ENCODE data around the gene FAM50B. TPM values are rescaled to one million over a fixed set of nuclear protein-coding genes. Genes with fewer than 3 reads are reported as not detected.

Gene FAM50B
- total RNA-seq, 1 donor from 2014 or later: 0.70 TPM

DNA sequence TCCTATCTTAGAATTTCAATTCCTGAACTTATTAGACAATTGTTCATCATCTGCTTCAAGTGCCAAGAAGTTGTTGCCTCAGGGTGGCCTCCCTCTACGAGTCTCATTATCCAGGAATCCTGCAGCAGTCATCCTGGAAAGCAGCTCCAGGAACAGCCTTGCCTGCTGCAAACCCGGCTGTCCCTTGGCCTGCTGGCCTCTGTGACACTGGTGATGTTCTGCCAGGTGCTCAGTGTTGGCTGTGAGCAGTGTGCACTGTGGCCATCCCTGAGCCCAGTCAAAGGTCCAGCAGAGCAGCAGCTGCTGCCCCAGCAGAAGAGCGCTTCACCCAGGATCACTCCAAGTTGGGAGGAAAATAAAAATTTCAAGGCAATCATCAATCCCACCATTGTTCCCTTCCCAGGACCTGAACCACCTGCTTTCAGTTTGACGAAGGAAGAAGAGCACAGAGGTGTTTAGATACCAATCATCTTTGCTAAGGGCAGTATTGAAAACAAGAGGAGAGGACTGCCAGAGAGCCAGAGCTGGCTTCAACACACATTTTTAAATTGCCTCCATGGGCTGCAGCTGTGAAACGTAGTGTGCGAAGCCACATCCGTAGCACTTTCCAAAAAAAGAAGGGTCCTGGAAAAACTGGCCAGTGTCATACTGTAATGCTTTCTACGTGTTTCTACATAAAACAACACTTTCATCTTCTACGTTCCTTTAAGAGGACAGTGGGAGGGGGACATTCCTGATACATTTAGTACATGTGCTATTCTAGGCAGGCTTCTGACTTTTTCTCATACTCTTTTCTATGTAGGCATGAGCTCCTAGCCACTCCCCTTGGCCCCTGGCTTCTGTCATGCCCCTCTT is 7.2 kb upstream of the FAM50B start:
- Mint-ChIP-seq H3K36me3 (ENCODE audit: unreplicated experiment) (no peaks in the 10 kb centered on the region), H3K4me1 (ENCODE audit: unreplicated experiment) (peaks cover 64% of the 10 kb centered on the region), H3K4me3 (ENCODE audit: unreplicated experiment) (peak overlapping the region; percentile 19), H3K27me3 (ENCODE audit: unreplicated experiment) (no peaks in the 10 kb centered on the region), H3K9me3 (ENCODE audit: unreplicated experiment) (no peaks in the 10 kb centered on the region), H3K27ac (ENCODE audit: unreplicated experiment) (peak overlapping the region; percentile 91)
- DNase-seq (ENCODE audit: extremely low spot score, unreplicated experiment): peak; percentile 75
- TF ChIP-seq CTCF (IDR thresholded peaks at IDR 0.05): no peak

DNA sequence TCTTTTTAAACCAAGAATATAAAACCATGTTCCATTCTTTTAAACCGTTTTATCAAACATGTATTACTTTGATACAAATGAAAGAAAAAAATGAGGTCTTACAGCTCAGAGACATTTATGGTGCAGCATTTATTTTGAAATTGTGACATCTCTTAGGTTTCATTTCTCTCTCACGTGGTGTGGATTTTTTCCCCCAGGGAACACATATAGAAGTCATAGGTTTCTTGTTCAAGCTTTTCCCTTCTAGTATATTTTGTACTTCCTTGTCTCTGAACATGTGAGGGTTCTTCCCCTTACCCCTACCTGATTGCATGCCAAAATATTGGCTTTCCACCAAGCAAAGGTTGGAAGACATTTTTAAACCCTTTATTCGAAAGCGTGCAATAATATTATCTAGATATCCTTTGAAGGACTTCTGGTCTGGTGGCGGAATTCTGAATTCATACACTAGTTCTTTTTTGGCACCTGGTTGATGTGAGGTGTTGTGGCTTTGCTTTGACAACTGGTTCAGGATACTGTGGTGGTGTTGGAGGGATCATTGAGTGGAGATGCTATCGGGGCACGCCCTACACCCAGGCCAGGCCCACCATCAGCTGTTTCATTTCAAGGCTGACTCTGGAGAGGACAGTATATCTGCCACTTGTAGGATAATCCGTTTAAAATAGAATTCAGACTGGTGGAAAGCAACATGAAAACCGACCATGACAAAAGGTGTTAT is 5.6 kb upstream of the FAM50B start:
- Mint-ChIP-seq H3K4me1 (ENCODE audit: unreplicated experiment) (peaks cover 70% of the 10 kb centered on the region), H3K27ac (ENCODE audit: unreplicated experiment) (peak overlapping the region; percentile 91), H3K36me3 (ENCODE audit: unreplicated experiment) (no peaks in the 10 kb centered on the region), H3K9me3 (ENCODE audit: unreplicated experiment) (no peaks in the 10 kb centered on the region), H3K4me3 (ENCODE audit: unreplicated experiment) (peak overlapping the region; percentile 19), H3K27me3 (ENCODE audit: unreplicated experiment) (no peaks in the 10 kb centered on the region)
- peak; percentile 44 for DNase-seq (ENCODE audit: extremely low spot score, unreplicated experiment)
- no peak for TF ChIP-seq CTCF (IDR thresholded peaks at IDR 0.05)

DNA sequence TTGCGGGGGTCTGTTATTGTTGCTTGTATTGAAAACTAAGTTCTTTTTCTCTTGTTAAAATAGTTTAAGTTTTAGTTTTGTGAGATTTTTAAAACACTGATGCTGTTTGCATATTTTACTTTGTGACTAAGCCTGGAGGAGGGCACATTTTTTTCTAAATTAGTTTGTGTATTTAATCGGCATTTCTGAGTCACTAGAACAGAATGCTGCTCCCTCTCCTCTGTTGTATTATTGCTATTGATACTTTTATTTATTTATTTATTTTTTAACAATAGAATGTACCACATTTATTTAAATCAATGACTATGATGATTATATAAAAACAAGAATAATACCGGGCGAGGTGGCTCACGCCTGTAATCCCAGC is 5.1 kb upstream of the FAM50B start:
- Mint-ChIP-seq H3K36me3 (ENCODE audit: unreplicated experiment) (no peaks in the 10 kb centered on the region), H3K4me1 (ENCODE audit: unreplicated experiment) (peaks cover 67% of the 10 kb centered on the region), H3K27me3 (ENCODE audit: unreplicated experiment) (no peaks in the 10 kb centered on the region), H3K9me3 (ENCODE audit: unreplicated experiment) (no peaks in the 10 kb centered on the region), H3K27ac (ENCODE audit: unreplicated experiment) (peak overlapping the region; percentile 91), H3K4me3 (ENCODE audit: unreplicated experiment) (peak overlapping the region; percentile 19)
- no peak for DNase-seq (ENCODE audit: extremely low spot score, unreplicated experiment)
- no peak for TF ChIP-seq CTCF (IDR thresholded peaks at IDR 0.05)

GRCh38 chr6:3847521-3847920 is 1.7 kb upstream of the FAM50B start:
- Mint-ChIP-seq H3K4me1 (ENCODE audit: unreplicated experiment) (peaks cover 37% of the 10 kb centered on the region), H3K27ac (ENCODE audit: unreplicated experiment) (peak overlapping the region; percentile 5), H3K9me3 (ENCODE audit: unreplicated experiment) (no peaks in the 10 kb centered on the region), H3K36me3 (ENCODE audit: unreplicated experiment) (no peaks in the 10 kb centered on the region), H3K4me3 (ENCODE audit: unreplicated experiment) (no peak overlapping the region), H3K27me3 (ENCODE audit: unreplicated experiment) (no peaks in the 10 kb centered on the region)
- no peak for TF ChIP-seq CTCF (IDR thresholded peaks at IDR 0.05)
- DNase-seq (ENCODE audit: extremely low spot score, unreplicated experiment): no peak

DNA sequence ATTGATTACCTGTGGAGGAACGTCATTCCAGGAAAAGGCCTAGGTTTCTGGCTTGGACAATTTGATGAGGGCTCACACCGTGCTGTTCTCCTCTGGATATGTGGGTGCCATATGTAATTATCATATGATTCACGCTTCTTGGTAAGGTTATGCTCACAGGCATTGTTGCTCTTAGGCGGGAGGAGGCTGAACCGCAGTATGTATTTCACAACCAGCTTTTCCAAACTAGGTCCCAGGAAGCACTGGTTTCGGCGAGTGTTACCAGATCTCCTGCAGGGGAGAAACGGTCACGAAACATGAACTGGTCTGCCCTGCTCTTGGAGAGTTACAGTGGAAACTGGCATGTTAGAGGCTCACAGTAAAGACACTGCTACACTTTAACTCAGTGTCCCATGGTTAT is 793 bp upstream of the FAM50B start:
- Mint-ChIP-seq H3K36me3 (ENCODE audit: unreplicated experiment) (no peaks in the 10 kb centered on the region), H3K4me1 (ENCODE audit: unreplicated experiment) (peaks cover 28% of the 10 kb centered on the region), H3K27ac (ENCODE audit: unreplicated experiment) (peak overlapping the region; percentile 60), H3K4me3 (ENCODE audit: unreplicated experiment) (no peak overlapping the region), H3K9me3 (ENCODE audit: unreplicated experiment) (no peaks in the 10 kb centered on the region), H3K27me3 (ENCODE audit: unreplicated experiment) (no peaks in the 10 kb centered on the region)
- no peak for DNase-seq (ENCODE audit: extremely low spot score, unreplicated experiment)
- no peak for TF ChIP-seq CTCF (IDR thresholded peaks at IDR 0.05)

Measured in osteocyte (in vitro differentiated cells).